Peyer's patch (tissue), 4 donors: ENCODE measurements around the gene CDH4. TPM values are rescaled to one million over a fixed set of nuclear protein-coding genes. Genes with fewer than 3 reads are reported as not detected.

Experiments
- DNase-seq, 3 donors: peaks; one replicate each; pipeline ENCODE4 v3.0.0-alpha.2; 2017 to 2019
- H3K27ac ChIP-seq, 4 donors: fragments of 200-600 bp; sonication (generic); one replicate each; pipeline ENCODE4 v1.5.1; 2016 to 2019
- H3K27me3 ChIP-seq, 2 donors: fragments of 200-600 bp; sonication (generic); one replicate each; pipeline ENCODE4 v1.5.1; 2019
- H3K36me3 ChIP-seq, 3 donors: fragments of 200-600 bp; sonication (generic); one replicate each; pipeline ENCODE4 v1.5.1; 2016 to 2019
- H3K4me1 ChIP-seq, 4 donors: fragments of 200-600 bp; sonication (generic); one replicate each; pipeline ENCODE4 v1.5.1; 2016 to 2019
- H3K4me3 ChIP-seq, 4 donors: fragments of 200-600 bp; sonication (generic); 1 replicate in 3 of 4; 2 replicates in 1 of 4; pipeline ENCODE4 v1.5.1; 2016 to 2019; ENCODE audit warnings: mild to moderate bottlenecking in 1 of 4
- H3K9me3 ChIP-seq, 4 donors: fragments of 200-600 bp; sonication (generic); one replicate each; pipeline ENCODE4 v1.5.1; 2016 to 2019; ENCODE audit warnings: mild to moderate bottlenecking in 1 of 4
- POLR2A ChIP-seq, 2 donors: fragments of 450-650 bp; IDR thresholded peaks; one replicate each; pipeline ENCODE4 v1.5.1; 2017; ENCODE audit warnings: antibody characterized with exemption in 2 of 2, mild to moderate bottlenecking in 2 of 2, moderate library complexity in 2 of 2
- total RNA-seq, 4 donors: library from RNA; depleted of rRNA; stranded (reverse); fragments of >200 nt; gene quantifications; one replicate each; pipeline ENCODE4 v1.1.0, GENCODE V29; 2016
- TF ChIP-seq, protein P1 (sequence below), 6 experiments: fragments of 450-650 bp in 4 of 6; fragments of 200-600 bp in 2 of 6; sonication (generic) in 1 of 6; IDR thresholded peaks; one replicate each; pipeline ENCODE4 v1.5.1; 2017 to 2019; ENCODE audit warnings: antibody characterized with exemption in 6 of 6, mild to moderate bottlenecking in 3 of 6, moderate library complexity in 1 of 6

The CDH4 gene
- total RNA-seq, 4 donors from 2014 or later = 0.27 TPM; not detected in 3

DNA sequence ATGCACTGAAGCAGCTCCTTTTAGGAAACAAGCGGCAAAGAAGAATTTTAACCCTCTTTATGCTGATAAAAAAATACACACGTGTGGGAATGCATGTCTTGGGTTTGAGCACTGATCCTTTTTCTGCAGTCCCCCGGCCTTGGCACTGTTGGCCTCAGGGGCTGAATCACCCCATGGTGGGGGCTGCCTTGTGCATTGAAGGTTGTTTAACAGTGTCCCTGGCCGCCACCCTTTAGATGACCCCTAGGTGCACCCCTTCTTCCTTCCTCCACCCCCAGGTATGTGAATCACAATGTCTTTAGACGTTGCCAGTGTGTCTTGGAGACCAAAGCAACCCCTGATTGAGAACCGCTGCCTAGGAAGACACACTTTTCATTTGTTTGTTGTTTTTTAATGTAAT, 190.7 kb downstream of the CDH4 start:
- Histone ChIP-seq H3K27ac (no peak overlapping the region), H3K4me1 (no peaks in the 10 kb centered on the region), H3K36me3 (no peaks in the 10 kb centered on the region), H3K9me3 (no peaks in the 10 kb centered on the region), H3K27me3 (no peaks in the 10 kb centered on the region), H3K4me3 (no peak overlapping the region)
- TF ChIP-seq, protein P1, sequence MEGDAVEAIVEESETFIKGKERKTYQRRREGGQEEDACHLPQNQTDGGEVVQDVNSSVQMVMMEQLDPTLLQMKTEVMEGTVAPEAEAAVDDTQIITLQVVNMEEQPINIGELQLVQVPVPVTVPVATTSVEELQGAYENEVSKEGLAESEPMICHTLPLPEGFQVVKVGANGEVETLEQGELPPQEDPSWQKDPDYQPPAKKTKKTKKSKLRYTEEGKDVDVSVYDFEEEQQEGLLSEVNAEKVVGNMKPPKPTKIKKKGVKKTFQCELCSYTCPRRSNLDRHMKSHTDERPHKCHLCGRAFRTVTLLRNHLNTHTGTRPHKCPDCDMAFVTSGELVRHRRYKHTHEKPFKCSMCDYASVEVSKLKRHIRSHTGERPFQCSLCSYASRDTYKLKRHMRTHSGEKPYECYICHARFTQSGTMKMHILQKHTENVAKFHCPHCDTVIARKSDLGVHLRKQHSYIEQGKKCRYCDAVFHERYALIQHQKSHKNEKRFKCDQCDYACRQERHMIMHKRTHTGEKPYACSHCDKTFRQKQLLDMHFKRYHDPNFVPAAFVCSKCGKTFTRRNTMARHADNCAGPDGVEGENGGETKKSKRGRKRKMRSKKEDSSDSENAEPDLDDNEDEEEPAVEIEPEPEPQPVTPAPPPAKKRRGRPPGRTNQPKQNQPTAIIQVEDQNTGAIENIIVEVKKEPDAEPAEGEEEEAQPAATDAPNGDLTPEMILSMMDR (IDR thresholded peaks at IDR 0.05) = no peak
- no peak for TF ChIP-seq POLR2A (IDR thresholded peaks at IDR 0.05)
- DNase-seq = no peak

DNA sequence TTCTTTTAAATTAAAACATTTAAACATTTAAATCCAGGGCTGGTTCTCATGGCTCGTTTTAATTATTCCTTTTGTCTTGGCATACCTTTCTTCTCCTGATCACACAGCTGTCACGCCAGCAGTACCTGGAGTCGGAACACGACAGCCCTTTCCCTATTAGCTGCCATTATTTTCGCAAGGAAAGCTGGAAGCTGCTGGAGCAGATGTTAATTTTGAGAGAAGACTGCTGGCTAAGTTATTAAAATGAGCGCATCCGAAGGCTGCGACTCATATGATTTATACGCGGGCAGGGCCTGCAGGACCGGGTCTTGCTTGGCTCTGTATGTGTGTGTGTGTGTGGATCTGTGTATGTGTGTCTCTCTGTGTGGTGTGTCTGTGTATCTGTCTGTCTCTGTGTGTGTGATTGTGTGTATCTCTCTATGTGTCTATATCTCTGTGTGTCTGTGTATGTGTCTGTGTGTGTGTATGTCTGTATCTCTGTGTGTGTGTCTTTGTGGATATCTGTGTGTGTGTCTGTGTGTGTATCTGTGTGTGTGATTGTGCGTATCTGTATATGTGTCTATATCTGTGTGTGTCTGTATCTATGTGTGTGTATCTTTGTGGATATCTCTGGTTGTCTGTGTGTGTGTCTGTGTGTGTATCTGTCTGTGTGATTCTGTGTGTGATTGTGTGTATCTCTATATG, 191.5 kb downstream of the CDH4 start:
- H3K4me1 ChIP-seq = no peaks in the 10 kb centered on the region
- no peak for TF ChIP-seq POLR2A (IDR thresholded peaks at IDR 0.05)
- TF ChIP-seq, protein P1 (IDR thresholded peaks at IDR 0.05) = no peak
- no peaks in the 10 kb centered on the region for H3K9me3 ChIP-seq
- H3K4me3 ChIP-seq = no peak overlapping the region
- DNase-seq = no peak
- no peaks in the 10 kb centered on the region for H3K36me3 ChIP-seq
- no peak overlapping the region for H3K27ac ChIP-seq
- no peaks in the 10 kb centered on the region for H3K27me3 ChIP-seq

DNA sequence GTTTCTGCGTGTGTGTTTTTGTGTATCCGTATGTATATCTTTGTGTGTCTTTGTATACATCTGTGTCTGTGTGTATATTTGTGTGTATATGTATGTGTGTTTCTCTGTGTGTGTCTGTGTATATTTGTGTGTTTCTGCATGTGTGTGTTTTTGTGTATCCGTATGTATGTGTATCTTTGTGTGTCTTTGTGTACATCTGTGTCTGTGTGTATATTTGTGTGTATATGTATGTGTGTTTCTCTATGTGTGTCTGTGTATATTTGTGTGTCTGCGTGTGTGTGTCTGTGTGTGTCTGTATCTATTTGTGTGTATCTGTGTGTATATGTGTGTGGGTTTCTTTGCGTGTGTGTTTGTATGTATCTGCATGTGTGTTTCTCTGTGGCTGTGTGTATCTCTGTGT, 192.6 kb downstream of the CDH4 start:
- TF ChIP-seq, protein P1 (IDR thresholded peaks at IDR 0.05) = no peak
- TF ChIP-seq POLR2A (IDR thresholded peaks at IDR 0.05) = no peak

DNA sequence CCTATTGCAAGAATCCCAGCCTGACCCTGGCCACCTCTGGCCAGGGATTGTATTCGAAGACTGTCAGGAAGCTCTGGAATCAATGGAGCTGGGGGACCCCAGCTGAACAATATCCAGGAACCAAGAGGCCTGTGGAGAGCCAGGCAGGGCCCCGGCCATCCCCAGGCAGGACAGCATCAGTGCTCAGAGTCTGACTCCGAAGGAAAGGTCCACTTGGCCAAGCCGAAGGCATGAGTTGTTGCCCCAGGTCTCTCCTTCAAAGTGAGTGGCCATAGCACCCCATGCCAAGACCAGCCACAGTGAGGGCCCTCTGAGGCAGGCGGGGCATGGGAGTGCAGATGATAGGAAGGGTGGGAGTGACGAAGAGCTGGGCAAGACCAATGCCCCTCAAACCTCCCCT, 193.1 kb downstream of the CDH4 start:
- Histone ChIP-seq H3K4me3 (no peak overlapping the region), H3K27ac (no peak overlapping the region), H3K27me3 (peaks cover 0 to 3% of the 10 kb centered on the region in 2 donors), H3K36me3 (no peaks in the 10 kb centered on the region), H3K4me1 (no peaks in the 10 kb centered on the region), H3K9me3 (no peaks in the 10 kb centered on the region)
- TF ChIP-seq POLR2A (IDR thresholded peaks at IDR 0.05) = no peak
- TF ChIP-seq, protein P1 (IDR thresholded peaks at IDR 0.05) = no peak
- no peak for DNase-seq

More for the DNA sequence above, 192.6 kb downstream of the CDH4 start:
- peaks cover 0 to 3% of the 10 kb centered on the region in 2 donors for H3K27me3 ChIP-seq
- no peak for DNase-seq
- H3K4me3 ChIP-seq = no peak overlapping the region
- H3K36me3 ChIP-seq = no peaks in the 10 kb centered on the region
- H3K9me3 ChIP-seq = no peaks in the 10 kb centered on the region
- no peaks in the 10 kb centered on the region for H3K4me1 ChIP-seq
- no peak overlapping the region for H3K27ac ChIP-seq

DNA sequence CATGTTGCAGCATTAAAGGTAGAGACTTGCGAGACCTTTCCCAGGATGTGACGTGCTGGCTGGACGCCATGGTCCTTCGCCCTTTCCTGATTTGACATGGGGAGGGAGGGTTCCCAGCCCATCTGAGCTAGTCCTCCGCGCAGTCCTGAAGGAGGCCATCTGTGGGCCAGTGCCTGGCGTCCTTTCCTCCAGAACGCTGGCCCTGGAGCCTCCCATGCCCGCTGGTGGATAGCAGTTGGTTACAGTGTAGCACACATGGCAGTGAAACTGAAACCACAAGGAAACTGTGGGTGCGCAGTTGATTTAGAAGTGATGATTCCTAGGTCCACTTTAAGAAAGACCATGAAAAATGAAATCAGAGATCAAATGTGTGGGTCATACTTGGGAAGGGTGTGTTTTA, 193.7 kb downstream of the CDH4 start:
- H3K4me1 ChIP-seq = no peaks in the 10 kb centered on the region
- TF ChIP-seq, protein P1 (IDR thresholded peaks at IDR 0.05) = no peak
- no peak for TF ChIP-seq POLR2A (IDR thresholded peaks at IDR 0.05)
- DNase-seq = no peak
- H3K27me3 ChIP-seq = peaks cover 0 to 3% of the 10 kb centered on the region in 2 donors
- no peak overlapping the region for H3K4me3 ChIP-seq
- no peaks in the 10 kb centered on the region for H3K9me3 ChIP-seq
- H3K36me3 ChIP-seq = no peaks in the 10 kb centered on the region
- H3K27ac ChIP-seq = no peak overlapping the region
